ENCODE results near the gene SMAD1. TPM values are rescaled to one million over a fixed set of nuclear protein-coding genes. Genes with fewer than 3 reads are reported as not detected.
"Not testable (repeated sequence)": the region's sequence is repeated elsewhere in the genome, so short reads cannot be mapped to it uniquely, and the experiment has no call there.

Gene SMAD1
- total RNA-seq, 2 experiments from 2014 or later, result 9.7 to 11.5 TPM

- ChIA-PET POLR2A (no interaction called here), CTCF (no interaction called here)
- no peak overlapping the region for H3K27ac ChIP-seq (ENCODE audit: low read depth in 1 of 2, low read length in 2 of 2)
- Mint-ChIP-seq H3K36me3 (ENCODE audit: low read depth) (peaks cover 8% of the 10 kb centered on the region), H3K9me3 (peaks cover 12% of the 10 kb centered on the region), H3K4me1 (ENCODE audit: low read depth) (no peaks in the 10 kb centered on the region), H3K27ac (no peak overlapping the region), H3K27me3 (peaks cover 29% of the 10 kb centered on the region), H3K4me3 (no peak overlapping the region)
- no peak for ATAC-seq (ENCODE audit: poor library complexity)
- H3K36me3 ChIP-seq (ENCODE audit: insufficient read depth, low read length), result no peaks in the 10 kb centered on the region
- no peak for TF ChIP-seq CTCF (IDR thresholded peaks at IDR 0.05)
- peaks cover 0 to 6% of the 10 kb centered on the region in 2 experiments for H3K27me3 ChIP-seq (ENCODE audit: control insufficient read depth in 1 of 2, insufficient read depth in 2 of 2, low read length in 2 of 2)
- peaks cover 0 to 14% of the 10 kb centered on the region in 2 experiments for H3K9me3 ChIP-seq (ENCODE audit: control insufficient read depth in 1 of 2, insufficient read depth in 1 of 2, low read length in 2 of 2)
- no peak overlapping the region for H3K4me3 ChIP-seq (ENCODE audit: low read length)
- DNase-seq, result no peak
- intact Hi-C loops (cut with DNase I, micrococcal nuclease), result no loop called here
- H3K4me1 ChIP-seq (ENCODE audit: insufficient read depth, low read length), result no peaks in the 10 kb centered on the region
Observed at GRCh38 chr4:145566768-145567167, 85.1 kb downstream of the SMAD1 start.

DNA sequence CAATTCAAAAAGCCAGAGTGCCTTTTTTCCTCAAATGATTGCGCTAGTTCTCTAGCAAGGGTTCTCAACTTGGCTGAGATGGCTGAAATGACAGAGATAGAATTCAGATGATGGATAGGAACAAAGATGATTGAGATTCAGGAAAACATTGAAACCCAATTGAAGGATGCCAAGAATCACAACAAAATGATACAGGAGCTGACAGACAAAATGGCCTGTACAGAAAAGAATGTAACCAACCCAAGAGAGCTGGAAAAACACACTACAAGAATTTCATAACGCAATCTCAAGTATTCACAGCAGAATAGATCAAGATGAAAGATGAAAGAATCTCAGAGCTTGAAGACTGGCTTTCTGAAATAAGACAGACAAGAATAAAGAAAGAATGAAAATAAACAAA lies 85.9 kb downstream of the SMAD1 start:
- Mint-ChIP-seq H3K4me3 (no peak overlapping the region), H3K9me3 (peaks cover 12% of the 10 kb centered on the region), H3K27me3 (peaks cover 29% of the 10 kb centered on the region), H3K4me1 (ENCODE audit: low read depth) (no peaks in the 10 kb centered on the region), H3K36me3 (ENCODE audit: low read depth) (peaks cover 8% of the 10 kb centered on the region), H3K27ac (no peak overlapping the region)
- H3K27ac ChIP-seq (ENCODE audit: low read depth in 1 of 2, low read length in 2 of 2), result no peak overlapping the region
- no peaks in the 10 kb centered on the region for H3K4me1 ChIP-seq (ENCODE audit: insufficient read depth, low read length)
- no peaks in the 10 kb centered on the region for H3K36me3 ChIP-seq (ENCODE audit: insufficient read depth, low read length)
- POLR2A ChIA-PET, result no interaction called here
- no peak for DNase-seq
- H3K4me3 ChIP-seq (ENCODE audit: low read length), result no peak overlapping the region
- ATAC-seq (ENCODE audit: poor library complexity), result no peak
- intact Hi-C loops (cut with DNase I, micrococcal nuclease), result no loop called here
- CTCF ChIA-PET, result no interaction called here
- peaks cover 0 to 6% of the 10 kb centered on the region in 2 experiments for H3K27me3 ChIP-seq (ENCODE audit: control insufficient read depth in 1 of 2, insufficient read depth in 2 of 2, low read length in 2 of 2)
- H3K9me3 ChIP-seq (ENCODE audit: control insufficient read depth in 1 of 2, insufficient read depth in 1 of 2, low read length in 2 of 2), result peaks cover 0 to 14% of the 10 kb centered on the region in 2 experiments
- TF ChIP-seq CTCF (IDR thresholded peaks at IDR 0.05), result no peak

GRCh38 chr4:145574546-145574945 lies 92.9 kb downstream of the SMAD1 start:
- H3K27ac Mint-ChIP-seq; CTCF ChIA-PET; H3K4me3 Mint-ChIP-seq; H3K4me1 Mint-ChIP-seq (ENCODE audit: low read depth); H3K36me3 Mint-ChIP-seq (ENCODE audit: low read depth); ATAC-seq (ENCODE audit: poor library complexity); DNase-seq; H3K9me3 ChIP-seq (ENCODE audit: control insufficient read depth in 1 of 2, insufficient read depth in 1 of 2, low read length in 2 of 2); H3K9me3 Mint-ChIP-seq; H3K27ac ChIP-seq (ENCODE audit: low read depth in 1 of 2, low read length in 2 of 2); intact Hi-C loops (cut with DNase I, micrococcal nuclease); H3K4me3 ChIP-seq (ENCODE audit: low read length); H3K4me1 ChIP-seq (ENCODE audit: insufficient read depth, low read length); H3K27me3 ChIP-seq (ENCODE audit: control insufficient read depth in 1 of 2, insufficient read depth in 2 of 2, low read length in 2 of 2); POLR2A ChIA-PET; H3K36me3 ChIP-seq (ENCODE audit: insufficient read depth, low read length): not testable (repeated sequence)
- H3K27me3 Mint-ChIP-seq, result peaks cover 14% of the 10 kb centered on the region

- H3K4me3 ChIP-seq (ENCODE audit: low read length), result no peak overlapping the region
- H3K27ac ChIP-seq (ENCODE audit: low read depth in 1 of 2, low read length in 2 of 2), result no peak overlapping the region
- Mint-ChIP-seq H3K27me3 (peaks cover 12% of the 10 kb centered on the region), H3K4me1 (ENCODE audit: low read depth) (no peaks in the 10 kb centered on the region), H3K4me3 (no peak overlapping the region), H3K36me3 (ENCODE audit: low read depth) (no peaks in the 10 kb centered on the region), H3K9me3 (peaks cover 6% of the 10 kb centered on the region), H3K27ac (no peak overlapping the region)
- H3K36me3 ChIP-seq (ENCODE audit: insufficient read depth, low read length), result no peaks in the 10 kb centered on the region
- POLR2A ChIA-PET, result no interaction called here
- CTCF ChIA-PET, result no interaction called here
- intact Hi-C loops (cut with DNase I, micrococcal nuclease), result no loop called here
- H3K27me3 ChIP-seq (ENCODE audit: control insufficient read depth in 1 of 2, insufficient read depth in 2 of 2, low read length in 2 of 2), result no peaks in the 10 kb centered on the region
- no peak for TF ChIP-seq CTCF (IDR thresholded peaks at IDR 0.05)
- DNase-seq, result no peak
- no peaks in the 10 kb centered on the region for H3K4me1 ChIP-seq (ENCODE audit: insufficient read depth, low read length)
- no peak for ATAC-seq (ENCODE audit: poor library complexity)
- no peaks in the 10 kb centered on the region for H3K9me3 ChIP-seq (ENCODE audit: control insufficient read depth in 1 of 2, insufficient read depth in 1 of 2, low read length in 2 of 2)
Observed at GRCh38 chr4:145580906-145581305, 99.3 kb downstream of the SMAD1 start.
